Thyroid gland (tissue), 4 donors: ENCODE data around the gene GALNT13. TPM values are rescaled to one million over a fixed set of nuclear protein-coding genes. Genes with fewer than 3 reads are reported as not detected.

Source experiments
- DNase-seq, 2 donors: peaks; one replicate each; pipeline ENCODE4 v3.0.0-alpha.2; 2019
- H3K27ac ChIP-seq, 3 donors: fragments of 200-600 bp; sonication (generic); 1 replicate in 2 of 3; 2 replicates in 1 of 3; pipeline ENCODE4 v1.5.1; 2016 to 2019; ENCODE audit warnings: mild to moderate bottlenecking in 1 of 3, moderate library complexity in 1 of 3
- H3K27me3 ChIP-seq: fragments of 200-600 bp; sonication (generic); one replicate; pipeline ENCODE4 v1.5.1; 2019
- H3K36me3 ChIP-seq, 2 donors: fragments of 200-600 bp; sonication (generic); one replicate each; pipeline ENCODE4 v1.5.1; 2016 to 2019
- H3K4me1 ChIP-seq, 2 donors: fragments of 200-600 bp; sonication (generic); one replicate each; pipeline ENCODE4 v1.5.1; 2017 to 2019
- H3K4me3 ChIP-seq, 3 donors: fragments of 200-600 bp; sonication (generic); replicated peaks in 1 of 3; 1 replicate in 2 of 3; 2 replicates in 1 of 3; pipeline ENCODE4 v1.5.1; 2016; ENCODE audit warnings: mild to moderate bottlenecking in 1 of 3
- H3K9me3 ChIP-seq: fragments of 200-600 bp; sonication (generic); one replicate; pipeline ENCODE4 v1.5.1; 2017
- POLR2A ChIP-seq, 2 donors: fragments of 450-650 bp; IDR thresholded peaks; one replicate each; pipeline ENCODE4 v1.6.1; 2017; ENCODE audit warnings: antibody characterized with exemption in 2 of 2, mild to moderate bottlenecking in 2 of 2, moderate library complexity in 1 of 2
- WGBS, 2 donors: methylation state at CpG; one replicate each; pipeline ENCODE4 v1.1.5; 2017; 5-methylcytosine and 5-hydroxymethylcytosine counted together
- intact Hi-C: fragments of 100-400 bp; cut with DNase I; formaldehyde crosslinking; loops from one replicate; pipeline ENCODE4 v1.15.1; 2023
- total RNA-seq, 4 donors: library from RNA; depleted of rRNA; stranded (reverse); fragments of >200 nt; gene quantifications; one replicate each; pipeline ENCODE4 v1.2.3, GENCODE V29; 2016
- TF ChIP-seq, protein P1 (sequence below), 6 experiments: fragments of 200-600 bp in 3 of 6; fragments of 450-650 bp in 3 of 6; sonication (generic) in 3 of 6; IDR thresholded peaks; one replicate each; pipeline ENCODE4 v1.5.1; 2016 to 2019; ENCODE audit warnings: antibody characterized with exemption in 6 of 6, mild to moderate bottlenecking in 2 of 6, inconsistent platforms in 1 of 6, moderate library complexity in 1 of 6

Gene GALNT13
- total RNA-seq, 4 donors from 2014 or later = 0.13 to 2.3 TPM; not detected in 2

- Histone ChIP-seq H3K27ac (no peak overlapping the region), H3K36me3 (no peaks in the 10 kb centered on the region), H3K27me3 (no peaks in the 10 kb centered on the region), H3K4me1 (no peaks in the 10 kb centered on the region), H3K4me3 (no peak overlapping the region), H3K9me3 (no peaks in the 10 kb centered on the region)
- intact Hi-C loops = no loop called here
- no peak for DNase-seq
- 44 to 46% methylated on average over 4 of the region's 4 CpGs for WGBS, 2 donors
- TF ChIP-seq POLR2A (IDR thresholded peaks at IDR 0.05) = no peak
- TF ChIP-seq, protein P1, sequence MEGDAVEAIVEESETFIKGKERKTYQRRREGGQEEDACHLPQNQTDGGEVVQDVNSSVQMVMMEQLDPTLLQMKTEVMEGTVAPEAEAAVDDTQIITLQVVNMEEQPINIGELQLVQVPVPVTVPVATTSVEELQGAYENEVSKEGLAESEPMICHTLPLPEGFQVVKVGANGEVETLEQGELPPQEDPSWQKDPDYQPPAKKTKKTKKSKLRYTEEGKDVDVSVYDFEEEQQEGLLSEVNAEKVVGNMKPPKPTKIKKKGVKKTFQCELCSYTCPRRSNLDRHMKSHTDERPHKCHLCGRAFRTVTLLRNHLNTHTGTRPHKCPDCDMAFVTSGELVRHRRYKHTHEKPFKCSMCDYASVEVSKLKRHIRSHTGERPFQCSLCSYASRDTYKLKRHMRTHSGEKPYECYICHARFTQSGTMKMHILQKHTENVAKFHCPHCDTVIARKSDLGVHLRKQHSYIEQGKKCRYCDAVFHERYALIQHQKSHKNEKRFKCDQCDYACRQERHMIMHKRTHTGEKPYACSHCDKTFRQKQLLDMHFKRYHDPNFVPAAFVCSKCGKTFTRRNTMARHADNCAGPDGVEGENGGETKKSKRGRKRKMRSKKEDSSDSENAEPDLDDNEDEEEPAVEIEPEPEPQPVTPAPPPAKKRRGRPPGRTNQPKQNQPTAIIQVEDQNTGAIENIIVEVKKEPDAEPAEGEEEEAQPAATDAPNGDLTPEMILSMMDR (IDR thresholded peaks at IDR 0.05) = no peak
These were observed 612.8 kb downstream of the GALNT13 start for GRCh38 chr2:154484338-154485099.

GRCh38 chr2:154488801-154489200 is 617.1 kb downstream of the GALNT13 start:
- H3K27ac ChIP-seq = no peak overlapping the region
- no peak for DNase-seq
- H3K4me1 ChIP-seq = no peaks in the 10 kb centered on the region
- H3K9me3 ChIP-seq = no peaks in the 10 kb centered on the region
- intact Hi-C loops = no loop called here
- WGBS, 2 donors = 76 to 79% methylated on average over 4 of the region's 4 CpGs
- no peak overlapping the region for H3K4me3 ChIP-seq
- H3K27me3 ChIP-seq = no peaks in the 10 kb centered on the region
- TF ChIP-seq, protein P1 (IDR thresholded peaks at IDR 0.05) = no peak
- TF ChIP-seq POLR2A (IDR thresholded peaks at IDR 0.05) = no peak
- H3K36me3 ChIP-seq = no peaks in the 10 kb centered on the region

- Histone ChIP-seq H3K36me3 (no peaks in the 10 kb centered on the region), H3K4me1 (no peaks in the 10 kb centered on the region), H3K27me3 (no peaks in the 10 kb centered on the region), H3K9me3 (no peaks in the 10 kb centered on the region), H3K27ac (no peak overlapping the region), H3K4me3 (no peak overlapping the region)
- DNase-seq = no peak
- intact Hi-C loops = no loop called here
- WGBS, 2 donors = 75 to 87% methylated on average over 3 of the region's 3 CpGs
- TF ChIP-seq POLR2A (IDR thresholded peaks at IDR 0.05) = no peak
- TF ChIP-seq, protein P1 (IDR thresholded peaks at IDR 0.05) = no peak
These were observed 617.6 kb downstream of the GALNT13 start for GRCh38 chr2:154489266-154489858.

GRCh38 chr2:154490530-154490929 is 618.8 kb downstream of the GALNT13 start:
- WGBS, 2 donors = 98 to 100% methylated on average over 1 of the region's 1 CpG
- no peak for DNase-seq
- H3K4me1 ChIP-seq = no peaks in the 10 kb centered on the region
- H3K4me3 ChIP-seq = no peak overlapping the region
- intact Hi-C loops = no loop called here
- TF ChIP-seq, protein P1 (IDR thresholded peaks at IDR 0.05) = no peak
- TF ChIP-seq POLR2A (IDR thresholded peaks at IDR 0.05) = no peak
- H3K27me3 ChIP-seq = no peaks in the 10 kb centered on the region
- H3K9me3 ChIP-seq = no peaks in the 10 kb centered on the region
- no peak overlapping the region for H3K27ac ChIP-seq
- H3K36me3 ChIP-seq = no peaks in the 10 kb centered on the region

- DNase-seq = no peak
- Histone ChIP-seq H3K27ac (no peak overlapping the region), H3K36me3 (no peaks in the 10 kb centered on the region), H3K4me3 (no peak overlapping the region), H3K9me3 (no peaks in the 10 kb centered on the region), H3K27me3 (no peaks in the 10 kb centered on the region), H3K4me1 (no peaks in the 10 kb centered on the region)
- intact Hi-C loops = no loop called here
- TF ChIP-seq, protein P1 (IDR thresholded peaks at IDR 0.05) = no peak
- TF ChIP-seq POLR2A (IDR thresholded peaks at IDR 0.05) = no peak
- WGBS, 2 donors = 70 to 75% methylated on average over 4 of the region's 4 CpGs
These were observed 623.7 kb downstream of the GALNT13 start for GRCh38 chr2:154495455-154495868.
